LHCN-M2 (cell line): Measurements from ENCODE around the gene SGCE. TPM values are rescaled to one million over a fixed set of nuclear protein-coding genes. Genes with fewer than 3 reads are reported as not detected.
A peak's percentile ranks its signal among the peaks of the same experiment; 100 is the strongest.

Experiments
- DNase-seq: peaks from one replicate; pipeline ENCODE4 v3.0.0-alpha.2; 2012; ENCODE audit warnings: low read depth
- total RNA-seq: library from RNA; depleted of rRNA; stranded (reverse); fragments of >200 nt; gene quantifications from 2 replicates; pipeline ENCODE4 v1.2.3, GENCODE V29; 2014

Gene SGCE
- total RNA-seq, 1 experiment from 2014 or later, result 138 TPM

- no peak for DNase-seq
Observed at GRCh38 chr7:94623820-94624219, 32.1 kb downstream of the SGCE start.

- no peak for DNase-seq
Observed at GRCh38 chr7:94621120-94621519, 34.8 kb downstream of the SGCE start.

- peak; percentile 100 for DNase-seq
Observed at GRCh38 chr7:94620703-94621118, 35.2 kb downstream of the SGCE start.

GRCh38 chr7:94618126-94618525 lies 37.8 kb downstream of the SGCE start:
- peak; percentile 27 for DNase-seq

- DNase-seq, result no peak
Observed at GRCh38 chr7:94616855-94617254, 39.1 kb downstream of the SGCE start.

- no peak for DNase-seq
Observed at GRCh38 chr7:94615666-94616065, 40.3 kb downstream of the SGCE start.

GRCh38 chr7:94612661-94613060 lies 43.3 kb downstream of the SGCE start:
- peak; percentile 23 for DNase-seq

GRCh38 chr7:94612253-94612652 lies 43.7 kb downstream of the SGCE start:
- no peak for DNase-seq

- DNase-seq, result no peak
Observed at GRCh38 chr7:94609561-94609960, 46.4 kb downstream of the SGCE start.

- DNase-seq, result peak; percentile 48
Observed at GRCh38 chr7:94605031-94605430, 50.9 kb downstream of the SGCE start.

GRCh38 chr7:94602181-94602580 lies 53.8 kb downstream of the SGCE start:
- DNase-seq, result peak; percentile 60

- DNase-seq, result no peak
Observed at GRCh38 chr7:94600267-94600666, 55.7 kb downstream of the SGCE start.

- no peak for DNase-seq
Observed at GRCh38 chr7:94595717-94596116, 60.2 kb downstream of the SGCE start.

- no peak for DNase-seq
Observed at GRCh38 chr7:94594882-94595281, 61.1 kb downstream of the SGCE start.

GRCh38 chr7:94591176-94591575 lies 64.8 kb downstream of the SGCE start:
- DNase-seq, result no peak

GRCh38 chr7:94590526-94591162 lies 65.3 kb downstream of the SGCE start:
- DNase-seq, result no peak

GRCh38 chr7:94588075-94588474 lies 67.9 kb downstream of the SGCE start:
- no peak for DNase-seq

- no peak for DNase-seq
Observed at GRCh38 chr7:94584113-94584512, 71.8 kb downstream of the SGCE start.

- DNase-seq, result peak; percentile 83
Observed at GRCh38 chr7:94580601-94581000, 75.3 kb downstream of the SGCE start.

- DNase-seq, result no peak
Observed at GRCh38 chr7:94579470-94579869, 76.5 kb downstream of the SGCE start.

GRCh38 chr7:94578614-94579013 lies 77.3 kb downstream of the SGCE start:
- DNase-seq, result peak; percentile 89

GRCh38 chr7:94577357-94577756 lies 78.6 kb downstream of the SGCE start:
- DNase-seq, result no peak

- DNase-seq, result peak; percentile 77
Observed at GRCh38 chr7:94576316-94576715, 79.6 kb downstream of the SGCE start.

GRCh38 chr7:94575646-94576045 lies 80.3 kb downstream of the SGCE start:
- no peak for DNase-seq
